ENCODE data around the gene CABP5. TPM values are rescaled to one million over a fixed set of nuclear protein-coding genes. Genes with fewer than 3 reads are reported as not detected.

Gene CABP5
- polyA plus RNA-seq, 1 donor: not detected

- DNase-seq: no peak
These were observed 13.8 kb downstream of the CABP5 start for GRCh38 chr19:48030073-48030472.

- no peak for DNase-seq
These were observed 14.4 kb downstream of the CABP5 start for GRCh38 chr19:48029431-48029830.

- DNase-seq: no peak
These were observed 18.4 kb downstream of the CABP5 start for GRCh38 chr19:48025480-48025879.

GRCh38 chr19:48023518-48023917 lies 20.4 kb downstream of the CABP5 start:
- DNase-seq: no peak

- no peak for DNase-seq
These were observed 20.9 kb downstream of the CABP5 start for GRCh38 chr19:48023011-48023410.

GRCh38 chr19:48020686-48021085 lies 23.2 kb downstream of the CABP5 start:
- no peak for DNase-seq

GRCh38 chr19:48010932-48011758 lies 32.7 kb downstream of the CABP5 start:
- no peak for DNase-seq

GRCh38 chr19:48006762-48007161 lies 37.1 kb downstream of the CABP5 start:
- DNase-seq: no peak

GRCh38 chr19:48004236-48004635 lies 39.6 kb downstream of the CABP5 start:
- no peak for DNase-seq

GRCh38 chr19:48000846-48001245 lies 43.0 kb downstream of the CABP5 start:
- DNase-seq: no peak

GRCh38 chr19:47998800-47999199 lies 45.1 kb downstream of the CABP5 start:
- DNase-seq: no peak

- DNase-seq: no peak
These were observed 47.6 kb downstream of the CABP5 start for GRCh38 chr19:47996230-47996727.

GRCh38 chr19:47994209-47994802 lies 49.6 kb downstream of the CABP5 start, which contains the start of gene ELSPBP1:
TSS of gene ELSPBP1 (plus strand) at chr19:47994632. CDS start at chr19:48008668, 14,036 bp downstream.
- DNase-seq: peak; percentile 74

- DNase-seq: no peak
These were observed 51.8 kb downstream of the CABP5 start, which contains the start of gene BSPH1 for GRCh38 chr19:47992070-47992469. TSS of gene BSPH1 (minus strand) at chr19:47992170. CDS start at chr19:47992081, 89 bp downstream.

GRCh38 chr19:47991191-47991808 lies 52.6 kb downstream of the CABP5 start:
- DNase-seq: no peak

Other genes starting within 250 kb of the CABP5 start
- gene TPRX1, start 239.5 kb downstream of the CABP5 start, polyA plus RNA-seq (ENCODE audit: insufficient read length): not detected
- gene CRX, start 222.1 kb downstream of the CABP5 start, polyA plus RNA-seq (ENCODE audit: insufficient read length): 0.15 TPM
- not detected for gene TPRX2, start 184.8 kb downstream of the CABP5 start, polyA plus RNA-seq (ENCODE audit: insufficient read length)
- gene SULT2A1, start 157.8 kb downstream of the CABP5 start, polyA plus RNA-seq (ENCODE audit: insufficient read length): 0.18 TPM
- gene BSPH1, start 51.9 kb downstream of the CABP5 start, polyA plus RNA-seq (ENCODE audit: insufficient read length): not detected
- 0.25 TPM for gene ELSPBP1, start 49.4 kb downstream of the CABP5 start, polyA plus RNA-seq (ENCODE audit: insufficient read length)
- 6.8 TPM for gene PLA2G4C, start 66.7 kb upstream of the CABP5 start, polyA plus RNA-seq (ENCODE audit: insufficient read length)
- 81.3 TPM for gene LIG1, start 126.3 kb upstream of the CABP5 start, polyA plus RNA-seq (ENCODE audit: insufficient read length)
- 9.0 TPM for gene ZSWIM9, start 126.6 kb upstream of the CABP5 start, polyA plus RNA-seq (ENCODE audit: insufficient read length)
- gene CARD8, start 211.8 kb upstream of the CABP5 start, polyA plus RNA-seq (ENCODE audit: insufficient read length): 74.3 TPM
- 7.7 TPM for gene ZNF114, start 226.0 kb upstream of the CABP5 start, polyA plus RNA-seq (ENCODE audit: insufficient read length)